PFSK-1 (cell line): Measurements from ENCODE around the gene STRIP2.

Experiments used
- FOXP2 ChIP-seq: optimal IDR thresholded peaks from 2 replicates; pipeline ENCODE3; 2011; ENCODE audit warnings: borderline replicate concordance, control low read depth, inconsistent platforms; ENCODE audit not compliant: insufficient read depth; ENCODE audit errors: extremely low read length, extremely low read depth
- POLR2AphosphoS5 ChIP-seq: IDR thresholded peaks from 2 replicates; pipeline ENCODE4 v1.6.1; 2012; ENCODE audit warnings: low read depth, mild to moderate bottlenecking, control low read depth, low read length, moderate library complexity
- SIN3A ChIP-seq: IDR thresholded peaks from 2 replicates; pipeline ENCODE4 v1.6.1; 2012; ENCODE audit warnings: mild to moderate bottlenecking, low read length, moderate library complexity, borderline replicate concordance; ENCODE audit not compliant: insufficient read depth
- TAF1 ChIP-seq: IDR thresholded peaks from 2 replicates; pipeline ENCODE4 v1.6.1; 2012; ENCODE audit warnings: low read length, control low read depth, borderline replicate concordance; ENCODE audit not compliant: insufficient read depth
- TF ChIP-seq, protein P1 (sequence below), 2 experiments: IDR thresholded peaks; 2 replicates each; pipeline versions ENCODE4 v1.6.1 to v1.8.0; 2011 to 2012; ENCODE audit warnings: low read depth in 2 of 2, low read length in 2 of 2, control low read depth in 1 of 2, inconsistent platforms in 1 of 2, mild to moderate bottlenecking in 1 of 2, moderate library complexity in 1 of 2; ENCODE audit not compliant: insufficient read depth in 1 of 2

DNA sequence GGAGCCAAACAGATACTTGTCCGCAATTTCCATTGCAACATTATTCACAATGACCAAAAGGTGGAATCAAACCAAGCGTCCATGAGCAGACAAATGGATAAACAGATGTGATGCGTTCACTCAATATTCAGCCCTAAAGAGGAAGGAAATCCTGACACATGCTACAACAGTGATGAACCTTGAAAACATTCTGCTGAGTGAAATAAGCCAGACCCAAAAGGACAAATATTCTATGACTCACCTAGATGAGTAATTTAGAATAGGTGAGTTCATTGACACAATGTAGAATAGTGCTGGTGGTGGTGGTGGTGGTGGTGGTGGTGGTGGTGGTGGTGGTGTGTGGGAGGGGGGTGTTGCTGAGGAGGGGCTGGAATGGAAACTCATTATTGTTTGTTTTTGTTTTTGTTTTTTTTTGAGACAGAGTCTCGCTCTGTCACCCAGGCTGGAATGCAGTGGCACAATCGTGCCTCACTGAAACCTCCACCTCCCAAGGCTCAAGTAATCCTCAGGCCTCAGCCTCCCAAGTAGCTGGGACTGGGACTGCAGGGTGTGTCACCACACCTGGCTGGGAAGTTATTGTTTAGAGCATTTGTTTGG lies 96.7 kb downstream of the STRIP2 start:
- no peak for TF ChIP-seq POLR2AphosphoS5
- no peak for TF ChIP-seq TAF1
- TF ChIP-seq, protein P1, sequence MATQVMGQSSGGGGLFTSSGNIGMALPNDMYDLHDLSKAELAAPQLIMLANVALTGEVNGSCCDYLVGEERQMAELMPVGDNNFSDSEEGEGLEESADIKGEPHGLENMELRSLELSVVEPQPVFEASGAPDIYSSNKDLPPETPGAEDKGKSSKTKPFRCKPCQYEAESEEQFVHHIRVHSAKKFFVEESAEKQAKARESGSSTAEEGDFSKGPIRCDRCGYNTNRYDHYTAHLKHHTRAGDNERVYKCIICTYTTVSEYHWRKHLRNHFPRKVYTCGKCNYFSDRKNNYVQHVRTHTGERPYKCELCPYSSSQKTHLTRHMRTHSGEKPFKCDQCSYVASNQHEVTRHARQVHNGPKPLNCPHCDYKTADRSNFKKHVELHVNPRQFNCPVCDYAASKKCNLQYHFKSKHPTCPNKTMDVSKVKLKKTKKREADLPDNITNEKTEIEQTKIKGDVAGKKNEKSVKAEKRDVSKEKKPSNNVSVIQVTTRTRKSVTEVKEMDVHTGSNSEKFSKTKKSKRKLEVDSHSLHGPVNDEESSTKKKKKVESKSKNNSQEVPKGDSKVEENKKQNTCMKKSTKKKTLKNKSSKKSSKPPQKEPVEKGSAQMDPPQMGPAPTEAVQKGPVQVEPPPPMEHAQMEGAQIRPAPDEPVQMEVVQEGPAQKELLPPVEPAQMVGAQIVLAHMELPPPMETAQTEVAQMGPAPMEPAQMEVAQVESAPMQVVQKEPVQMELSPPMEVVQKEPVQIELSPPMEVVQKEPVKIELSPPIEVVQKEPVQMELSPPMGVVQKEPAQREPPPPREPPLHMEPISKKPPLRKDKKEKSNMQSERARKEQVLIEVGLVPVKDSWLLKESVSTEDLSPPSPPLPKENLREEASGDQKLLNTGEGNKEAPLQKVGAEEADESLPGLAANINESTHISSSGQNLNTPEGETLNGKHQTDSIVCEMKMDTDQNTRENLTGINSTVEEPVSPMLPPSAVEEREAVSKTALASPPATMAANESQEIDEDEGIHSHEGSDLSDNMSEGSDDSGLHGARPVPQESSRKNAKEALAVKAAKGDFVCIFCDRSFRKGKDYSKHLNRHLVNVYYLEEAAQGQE (IDR thresholded peaks at IDR 0.05; ENCODE audit: insufficient read depth in 1 of 2, low read depth in 2 of 2, low read length in 2 of 2), result no peak
- no peak for TF ChIP-seq SIN3A
- TF ChIP-seq FOXP2, result no peak
